AG09309 (cell line): ENCODE results near the gene UVSSA.
"Not testable (repeated sequence)": the region's sequence is repeated elsewhere in the genome, so short reads cannot be mapped to it uniquely, and the experiment has no call there.

Experiments
- DNase-seq: peaks from one replicate; pipeline ENCODE4 v3.0.0-alpha.2; 2010; ENCODE audit warnings: low read depth
- H3K4me3 ChIP-seq: 2 replicates; pipeline ENCODE4 v1.5.1; 2011; ENCODE audit warnings: mild to moderate bottlenecking, low read depth, low read length, moderate library complexity; ENCODE audit not compliant: control insufficient read depth
- TF ChIP-seq, protein P1 (sequence below): IDR thresholded peaks from 2 replicates; pipeline ENCODE4 v1.5.1; 2011; ENCODE audit warnings: mild to moderate bottlenecking, low read depth, low read length, inconsistent platforms; ENCODE audit not compliant: insufficient read depth, control insufficient read depth; ENCODE audit errors: missing control alignments

UVSSA gene

GRCh38 chr4:1383728-1384591 lies 37.0 kb downstream of the UVSSA start:
- no peak for DNase-seq
- no peak overlapping the region for H3K4me3 ChIP-seq
- TF ChIP-seq, protein P1, sequence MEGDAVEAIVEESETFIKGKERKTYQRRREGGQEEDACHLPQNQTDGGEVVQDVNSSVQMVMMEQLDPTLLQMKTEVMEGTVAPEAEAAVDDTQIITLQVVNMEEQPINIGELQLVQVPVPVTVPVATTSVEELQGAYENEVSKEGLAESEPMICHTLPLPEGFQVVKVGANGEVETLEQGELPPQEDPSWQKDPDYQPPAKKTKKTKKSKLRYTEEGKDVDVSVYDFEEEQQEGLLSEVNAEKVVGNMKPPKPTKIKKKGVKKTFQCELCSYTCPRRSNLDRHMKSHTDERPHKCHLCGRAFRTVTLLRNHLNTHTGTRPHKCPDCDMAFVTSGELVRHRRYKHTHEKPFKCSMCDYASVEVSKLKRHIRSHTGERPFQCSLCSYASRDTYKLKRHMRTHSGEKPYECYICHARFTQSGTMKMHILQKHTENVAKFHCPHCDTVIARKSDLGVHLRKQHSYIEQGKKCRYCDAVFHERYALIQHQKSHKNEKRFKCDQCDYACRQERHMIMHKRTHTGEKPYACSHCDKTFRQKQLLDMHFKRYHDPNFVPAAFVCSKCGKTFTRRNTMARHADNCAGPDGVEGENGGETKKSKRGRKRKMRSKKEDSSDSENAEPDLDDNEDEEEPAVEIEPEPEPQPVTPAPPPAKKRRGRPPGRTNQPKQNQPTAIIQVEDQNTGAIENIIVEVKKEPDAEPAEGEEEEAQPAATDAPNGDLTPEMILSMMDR, result no peak

DNA sequence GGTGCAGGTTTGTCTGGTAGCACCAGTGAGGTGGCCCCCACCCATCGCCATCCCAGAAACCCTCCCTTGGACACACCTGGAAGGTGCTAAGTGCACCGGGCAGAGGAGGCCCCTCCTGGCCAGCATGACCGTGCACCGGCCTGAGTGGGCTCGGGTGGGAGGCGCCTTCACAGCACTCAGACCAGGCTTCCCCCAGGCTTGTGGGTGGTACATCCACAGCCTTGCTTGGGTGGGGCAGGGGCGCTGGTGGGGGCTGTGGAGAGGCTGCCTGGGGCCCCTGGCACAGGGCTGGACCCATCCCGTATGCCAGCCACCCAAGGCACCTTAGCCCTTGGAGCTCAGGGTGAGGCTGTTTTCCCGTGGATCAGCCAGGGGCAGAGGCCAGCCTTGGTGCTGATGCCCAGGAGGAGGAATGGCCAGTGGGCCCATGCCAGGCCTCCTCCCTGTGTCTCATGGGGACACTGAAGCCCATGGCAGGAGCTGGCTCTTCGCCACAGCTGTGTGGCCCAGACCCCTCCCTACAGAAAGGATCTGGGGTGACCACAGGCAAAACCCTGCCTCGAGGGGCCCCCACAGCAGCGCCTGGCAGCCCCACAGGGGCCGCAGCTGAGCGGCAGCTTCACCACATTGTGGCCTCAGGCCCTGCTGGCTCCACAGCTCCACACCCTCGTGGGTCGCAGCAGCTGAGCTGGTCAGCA lies 37.8 kb downstream of the UVSSA start:
- TF ChIP-seq, protein P1, result no peak
- no peak for DNase-seq
- H3K4me3 ChIP-seq, result no peak overlapping the region

- TF ChIP-seq, protein P1, result no peak
- no peak overlapping the region for H3K4me3 ChIP-seq
- no peak for DNase-seq
These were observed 38.6 kb downstream of the UVSSA start for GRCh38 chr4:1385373-1386340.

DNA sequence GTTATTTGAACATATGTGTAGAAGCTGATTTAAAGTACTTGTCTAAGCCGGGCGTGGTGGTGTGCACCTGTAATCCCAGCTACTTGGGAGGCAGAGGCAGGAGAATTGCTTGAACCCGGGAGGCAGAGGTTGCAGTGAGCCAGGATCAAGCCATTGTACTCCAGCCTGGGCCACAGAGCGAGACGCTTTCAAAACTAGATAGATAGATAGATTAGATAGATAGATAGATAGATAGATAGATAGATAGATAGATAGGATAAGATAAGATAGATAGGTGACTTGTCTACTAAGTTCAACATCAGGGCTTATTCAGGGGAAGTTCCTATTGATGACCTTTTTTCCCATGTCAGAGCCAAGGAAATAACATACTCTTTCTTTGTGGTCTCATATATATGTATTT lies 46.4 kb downstream of the UVSSA start:
- DNase-seq, H3K4me3 ChIP-seq: not testable (repeated sequence)

DNA sequence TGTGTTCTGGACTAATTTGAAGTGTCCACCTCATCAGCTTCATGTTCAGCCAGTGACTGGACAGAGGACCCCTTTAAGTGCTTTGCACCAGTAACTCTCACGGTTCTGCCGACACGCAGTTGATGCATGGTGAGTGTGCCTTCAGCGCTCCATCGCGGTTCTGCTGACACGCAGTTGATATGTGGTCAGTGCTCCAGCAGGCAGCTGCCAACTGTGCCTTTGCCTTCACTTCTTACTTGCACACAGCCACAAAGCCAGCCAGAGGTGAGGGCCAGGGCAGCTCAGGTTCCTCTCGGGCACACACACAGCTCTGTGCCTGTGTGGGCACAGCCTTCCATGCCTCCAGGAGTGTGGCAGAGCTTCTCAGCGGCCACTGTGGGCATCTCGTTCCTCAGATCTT lies 46.9 kb downstream of the UVSSA start:
- DNase-seq, result no peak
- TF ChIP-seq, protein P1, result no peak
- no peak overlapping the region for H3K4me3 ChIP-seq

DNA sequence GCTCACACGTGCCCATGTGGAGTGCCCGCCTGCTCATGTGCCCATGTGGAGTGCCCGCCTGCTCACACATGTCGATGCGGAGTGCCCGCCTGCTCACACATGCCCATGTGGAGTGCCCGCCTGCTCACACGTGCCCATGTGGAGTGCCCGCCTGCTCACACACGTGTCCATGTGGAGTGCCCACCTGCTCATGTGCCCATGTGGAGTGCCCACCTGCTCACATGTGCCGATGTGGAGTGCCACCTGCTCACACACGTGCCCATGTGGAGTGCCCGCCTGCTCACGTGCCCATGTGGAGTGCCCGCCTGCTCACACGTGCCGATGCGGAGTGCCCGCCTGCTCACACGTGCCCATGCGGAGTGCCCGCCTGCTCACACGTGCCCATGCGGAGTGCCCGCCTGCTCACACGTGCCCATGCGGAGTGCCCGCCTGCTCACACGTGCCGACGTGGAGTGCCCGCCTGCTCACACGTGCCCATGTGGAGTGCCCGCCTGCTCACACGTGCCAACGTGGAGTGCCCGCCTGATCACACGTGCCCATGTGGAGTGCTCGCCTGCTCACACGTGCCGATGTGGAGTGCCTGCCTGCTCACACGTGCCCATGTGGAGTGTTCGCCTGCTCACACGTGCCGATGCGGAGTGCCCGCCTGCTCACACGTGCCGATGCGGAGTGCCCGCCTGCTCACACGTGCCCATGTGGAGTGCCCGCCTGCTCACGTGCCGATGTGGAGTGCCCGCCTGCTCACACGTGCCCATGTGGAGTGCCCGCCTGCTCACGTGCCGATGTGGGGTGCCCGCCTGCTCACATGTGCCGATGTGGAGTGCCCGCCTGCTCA lies 47.8 kb downstream of the UVSSA start:
- not testable (repeated sequence) for DNase-seq, H3K4me3 ChIP-seq

- DNase-seq, H3K4me3 ChIP-seq: not testable (repeated sequence)
These were observed 48.4 kb downstream of the UVSSA start for GRCh38 chr4:1395389-1395820.
